WI38 (cell line): Measurements from ENCODE around the gene SRPK1.

Source experiments
- H3K4me3 ChIP-seq: 2 replicates; pipeline ENCODE4 v1.5.1; 2011; ENCODE audit warnings: low read depth, mild to moderate bottlenecking, control low read depth, low read length
- CTCF ChIP-seq: IDR thresholded peaks from 2 replicates; pipeline ENCODE4 v1.5.1; 2012; ENCODE audit warnings: low read depth, mild to moderate bottlenecking, control low read depth, low read length

SRPK1 gene

GRCh38 chr6:35929601-35930000 is 8.7 kb upstream of the SRPK1 start:
- no peak overlapping the region for H3K4me3 ChIP-seq
- TF ChIP-seq CTCF: no peak

- no peak overlapping the region for H3K4me3 ChIP-seq
- no peak for TF ChIP-seq CTCF
These were observed 5.8 kb upstream of the SRPK1 start for GRCh38 chr6:35926509-35927215.

- TF ChIP-seq CTCF: no peak
- no peak overlapping the region for H3K4me3 ChIP-seq
These were observed 5.1 kb upstream of the SRPK1 start for GRCh38 chr6:35925961-35926360.

- H3K4me3 ChIP-seq: no peak overlapping the region
- no peak for TF ChIP-seq CTCF
These were observed 3.2 kb upstream of the SRPK1 start for GRCh38 chr6:35924146-35924545.

- H3K4me3 ChIP-seq: no peak overlapping the region
- no peak for TF ChIP-seq CTCF
These were observed 1.2 kb upstream of the SRPK1 start for GRCh38 chr6:35922139-35922554.

GRCh38 chr6:35919827-35920751 is 809 bp downstream of the SRPK1 start:
- no peak for TF ChIP-seq CTCF

More at GRCh38 chr6:35919827-35920751, 809 bp downstream of the SRPK1 start:
- H3K4me3 ChIP-seq: peak overlapping the region; percentile 83
